SK-N-MC (cell line): ENCODE data around the gene OAT.

Source experiments
- EZH2 ChIP-seq: fragments of 200-600 bp; sonication (generic); IDR thresholded peaks from one replicate; pipeline ENCODE4 v1.6.1; 2017; ENCODE audit warnings: antibody characterized with exemption
- POLR2AphosphoS5 ChIP-seq: IDR thresholded peaks from 2 replicates; pipeline ENCODE4 v1.6.1; 2012; ENCODE audit warnings: mild to moderate bottlenecking, low read depth, low read length, borderline replicate concordance

- TF ChIP-seq POLR2AphosphoS5 (no peak), EZH2 (no peak)
Measured at GRCh38 chr10:124423813-124424212, 5.1 kb upstream of the OAT start.
